GM21423 (cell line): ENCODE data around the gene ZDHHC8.

Source experiments
- ATAC-seq: cut with Tn5 transposase; IDR thresholded peaks from one replicate; pipeline ENCODE4 v1.9.1; 2021; ENCODE audit warnings: mild to moderate bottlenecking, moderate library complexity; ENCODE audit not compliant: unreplicated experiment

The ZDHHC8 gene

GRCh38 chr22:20113551-20114310, 17.9 kb upstream of the ZDHHC8 start:
- ATAC-seq, result no peak

GRCh38 chr22:20114506-20115475, 16.8 kb upstream of the ZDHHC8 start:
- ATAC-seq, result no peak

GRCh38 chr22:20115691-20116375, 15.8 kb upstream of the ZDHHC8 start, which contains the start of gene RANBP1:
Gene RANBP1, plus strand, starts transcription at chr22:20116104. Its CDS starts 81 bp downstream, at chr22:20116185.
- ATAC-seq, result no peak

- ATAC-seq, result no peak
These were observed 15.1 kb upstream of the ZDHHC8 start for GRCh38 chr22:20116376-20116950.

- ATAC-seq, result peak; percentile 73
These were observed 14.5 kb upstream of the ZDHHC8 start, which contains the start of gene TRMT2A for GRCh38 chr22:20116951-20117632. Gene TRMT2A, minus strand, starts transcription at chr22:20117226. Its CDS starts 320 bp downstream, at chr22:20116906.

GRCh38 chr22:20117633-20118299, 13.8 kb upstream of the ZDHHC8 start:
- peak; percentile 15 for ATAC-seq

- ATAC-seq, result no peak
These were observed 13.1 kb upstream of the ZDHHC8 start for GRCh38 chr22:20118300-20119020.

GRCh38 chr22:20121856-20122415, 9.7 kb upstream of the ZDHHC8 start:
- no peak for ATAC-seq

- no peak for ATAC-seq
These were observed 8.1 kb upstream of the ZDHHC8 start for GRCh38 chr22:20123366-20124082.

- ATAC-seq, result no peak
These were observed 7.4 kb upstream of the ZDHHC8 start for GRCh38 chr22:20124083-20124787.

GRCh38 chr22:20125201-20126174, 6.1 kb upstream of the ZDHHC8 start:
- no peak for ATAC-seq

GRCh38 chr22:20126284-20127029, 5.1 kb upstream of the ZDHHC8 start:
- ATAC-seq, result no peak

- no peak for ATAC-seq
These were observed 4.2 kb upstream of the ZDHHC8 start for GRCh38 chr22:20127318-20127868.

GRCh38 chr22:20127869-20128618, 3.6 kb upstream of the ZDHHC8 start:
- ATAC-seq, result no peak

GRCh38 chr22:20128619-20128901, 3.0 kb upstream of the ZDHHC8 start:
- ATAC-seq, result no peak
